ENCODE data around the gene HOXC9.

HOXC9 gene

DNA sequence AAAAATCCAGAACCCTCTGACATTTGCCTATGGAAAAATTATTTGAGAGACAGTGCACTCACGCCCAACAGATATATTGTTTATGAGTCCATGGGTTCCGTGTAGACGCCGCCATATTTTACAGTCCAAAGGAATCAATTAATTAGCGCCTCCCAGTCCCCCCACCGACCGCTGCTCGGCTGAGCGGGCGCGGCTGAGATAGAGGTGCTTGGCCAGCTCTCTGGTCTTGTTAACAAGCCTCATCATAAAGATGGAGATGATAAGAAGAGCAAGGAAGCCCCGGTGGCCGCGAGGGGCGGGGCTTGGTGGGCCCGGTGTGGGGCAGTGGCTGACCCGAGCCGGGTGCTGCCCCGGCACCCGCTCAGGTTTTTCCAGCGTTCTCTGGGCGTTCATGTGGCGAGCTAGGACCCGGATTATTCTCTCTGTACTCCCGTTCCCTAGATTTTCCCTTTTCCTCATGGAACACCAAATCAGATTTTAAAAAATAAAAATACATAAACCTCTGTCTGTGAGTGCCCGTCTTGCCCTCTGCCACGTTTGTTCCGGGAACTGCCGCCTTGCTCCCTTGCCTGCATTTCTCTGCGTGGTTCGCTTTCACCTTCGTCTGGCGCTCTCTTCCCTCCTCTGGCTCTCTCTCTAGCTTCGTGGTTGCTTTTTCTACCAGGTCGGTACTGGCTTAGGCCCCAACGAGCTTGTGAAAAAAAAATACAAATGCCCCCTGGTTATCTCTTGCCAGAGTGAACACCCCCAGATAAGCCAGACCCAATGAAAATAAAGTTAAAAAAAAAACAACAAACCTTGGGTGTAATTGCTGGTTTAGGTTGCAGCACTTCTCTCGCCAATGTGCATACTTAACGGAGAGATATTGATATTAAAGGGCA is 36.3 kb upstream of the HOXC9 start:
- no peak for FAIRE-seq

GRCh38 chr12:53964315-53964713 is 35.6 kb upstream of the HOXC9 start:
- FAIRE-seq, result no peak

GRCh38 chr12:53965281-53966084 is 34.5 kb upstream of the HOXC9 start:
- no peak for FAIRE-seq

DNA sequence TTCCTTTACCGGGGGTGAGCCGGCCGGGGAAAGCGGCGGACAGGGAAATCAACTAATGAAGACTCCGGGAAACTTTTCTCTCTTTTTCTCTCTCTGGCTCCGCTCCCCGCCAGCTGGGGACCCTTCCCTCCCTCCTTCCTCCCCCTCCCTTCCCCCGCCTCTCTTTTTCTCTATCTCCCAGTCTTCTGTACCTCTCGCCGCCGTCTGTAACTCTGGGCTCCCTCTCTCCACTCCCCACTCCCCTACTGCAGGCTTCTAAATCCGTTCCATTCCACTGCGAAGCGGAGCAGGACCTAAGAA is 33.9 kb upstream of the HOXC9 start:
- FAIRE-seq, result no peak

GRCh38 chr12:53966385-53967133 is 33.4 kb upstream of the HOXC9 start:
- FAIRE-seq, result no peak

DNA sequence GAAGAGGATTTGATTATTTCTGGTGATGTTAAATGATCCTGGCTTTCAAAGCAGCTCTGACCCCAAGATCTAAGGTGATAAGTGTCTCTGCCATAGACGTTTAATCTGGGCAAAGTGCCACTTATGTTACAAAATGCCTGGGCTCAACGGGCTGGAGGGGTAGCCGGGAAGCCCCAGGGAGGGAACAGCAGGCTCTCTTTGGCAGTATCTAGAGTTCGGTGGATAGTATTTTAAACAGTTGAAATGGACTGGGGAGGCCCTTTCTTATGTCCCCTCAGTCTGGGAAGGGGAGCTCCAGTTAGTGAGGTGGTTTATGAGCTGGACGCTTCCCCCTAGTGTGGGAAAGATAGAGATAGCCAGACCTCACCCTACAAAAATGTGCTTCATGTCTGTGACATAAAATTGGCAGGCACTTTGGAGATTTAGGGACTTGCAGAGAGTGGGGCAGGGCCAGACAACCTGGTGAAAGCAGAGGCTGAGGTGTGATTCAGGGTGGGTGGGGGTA is 32.5 kb upstream of the HOXC9 start:
- FAIRE-seq, result no peak

GRCh38 chr12:53968214-53969127 is 31.5 kb upstream of the HOXC9 start:
- FAIRE-seq, result no peak

- FAIRE-seq, result no peak
These were observed 30.2 kb upstream of the HOXC9 start for GRCh38 chr12:53969588-53970259.

DNA sequence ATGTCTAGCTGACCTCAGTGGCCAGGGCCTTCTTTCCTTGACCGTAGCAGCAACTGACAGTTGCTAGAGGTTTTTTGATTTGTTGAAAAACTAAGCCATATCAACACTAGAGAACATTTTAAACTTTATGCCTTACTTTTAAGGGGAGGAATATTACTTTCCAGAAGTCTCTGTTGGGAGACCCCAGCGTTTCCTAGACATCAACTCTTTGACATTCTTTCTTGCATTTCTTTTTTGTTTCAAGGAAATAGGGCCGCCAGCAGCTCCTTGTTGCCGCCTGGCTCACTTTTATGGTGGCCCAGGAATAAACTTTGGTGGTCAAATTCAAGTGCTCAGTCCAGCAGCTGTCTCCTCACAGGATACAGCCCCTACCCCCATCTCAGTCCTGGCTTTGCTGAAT is 29.5 kb upstream of the HOXC9 start:
- FAIRE-seq, result no peak

GRCh38 chr12:53971129-53971528 is 28.8 kb upstream of the HOXC9 start:
- no peak for FAIRE-seq

DNA sequence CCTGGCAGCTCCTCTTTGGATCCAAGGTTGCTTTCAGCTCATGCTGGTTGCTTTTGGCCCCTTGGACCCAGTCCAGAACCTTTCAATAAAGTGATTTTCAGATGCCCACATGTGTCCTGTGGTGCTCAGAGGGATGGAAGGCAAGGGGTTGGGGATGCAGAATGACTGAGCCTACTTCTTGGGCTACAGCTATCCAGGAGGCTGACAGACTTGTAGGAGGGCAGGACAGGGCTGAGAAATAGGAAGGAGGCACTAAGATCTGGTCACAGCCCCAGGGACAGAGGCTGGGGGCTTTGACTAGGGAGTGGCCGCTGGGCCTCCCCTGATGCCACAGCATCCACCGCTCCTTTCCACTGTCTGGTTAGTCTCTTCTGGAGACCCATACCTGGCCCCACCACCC is 28.3 kb upstream of the HOXC9 start:
- no peak for FAIRE-seq

GRCh38 chr12:53972152-53972702 is 27.7 kb upstream of the HOXC9 start:
- no peak for FAIRE-seq

GRCh38 chr12:53972722-53973235 is 27.2 kb upstream of the HOXC9 start, which contains the start of gene HOXC11:
Gene HOXC11 (plus strand): TSS chr12:53973126. CDS start chr12:53973242, 116 bp downstream.
- no peak for FAIRE-seq

DNA sequence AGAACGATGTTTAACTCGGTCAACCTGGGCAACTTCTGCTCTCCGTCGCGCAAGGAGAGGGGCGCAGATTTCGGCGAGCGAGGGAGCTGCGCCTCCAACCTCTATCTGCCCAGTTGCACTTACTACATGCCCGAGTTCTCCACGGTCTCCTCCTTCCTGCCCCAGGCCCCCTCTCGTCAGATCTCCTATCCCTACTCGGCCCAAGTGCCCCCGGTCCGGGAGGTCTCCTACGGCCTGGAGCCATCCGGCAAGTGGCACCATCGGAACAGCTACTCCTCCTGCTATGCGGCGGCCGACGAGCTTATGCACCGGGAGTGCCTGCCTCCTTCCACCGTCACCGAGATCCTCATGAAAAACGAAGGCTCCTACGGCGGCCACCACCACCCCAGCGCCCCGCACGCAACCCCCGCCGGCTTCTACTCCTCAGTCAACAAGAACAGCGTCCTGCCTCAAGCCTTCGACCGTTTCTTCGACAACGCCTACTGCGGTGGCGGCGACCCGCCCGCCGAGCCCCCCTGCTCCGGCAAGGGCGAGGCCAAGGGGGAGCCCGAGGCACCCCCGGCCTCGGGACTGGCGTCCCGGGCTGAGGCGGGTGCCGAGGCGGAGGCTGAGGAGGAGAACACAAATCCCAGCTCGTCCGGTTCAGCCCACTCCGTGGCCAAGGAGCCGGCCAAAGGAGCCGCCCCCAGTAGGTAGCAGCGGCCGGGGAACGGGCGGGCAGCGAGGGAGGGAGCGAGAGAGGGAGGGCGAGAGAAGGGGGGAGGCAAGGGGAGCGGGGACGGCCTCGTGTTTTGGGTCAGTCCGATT is 26.5 kb upstream of the HOXC9 start:
- FAIRE-seq, result no peak

DNA sequence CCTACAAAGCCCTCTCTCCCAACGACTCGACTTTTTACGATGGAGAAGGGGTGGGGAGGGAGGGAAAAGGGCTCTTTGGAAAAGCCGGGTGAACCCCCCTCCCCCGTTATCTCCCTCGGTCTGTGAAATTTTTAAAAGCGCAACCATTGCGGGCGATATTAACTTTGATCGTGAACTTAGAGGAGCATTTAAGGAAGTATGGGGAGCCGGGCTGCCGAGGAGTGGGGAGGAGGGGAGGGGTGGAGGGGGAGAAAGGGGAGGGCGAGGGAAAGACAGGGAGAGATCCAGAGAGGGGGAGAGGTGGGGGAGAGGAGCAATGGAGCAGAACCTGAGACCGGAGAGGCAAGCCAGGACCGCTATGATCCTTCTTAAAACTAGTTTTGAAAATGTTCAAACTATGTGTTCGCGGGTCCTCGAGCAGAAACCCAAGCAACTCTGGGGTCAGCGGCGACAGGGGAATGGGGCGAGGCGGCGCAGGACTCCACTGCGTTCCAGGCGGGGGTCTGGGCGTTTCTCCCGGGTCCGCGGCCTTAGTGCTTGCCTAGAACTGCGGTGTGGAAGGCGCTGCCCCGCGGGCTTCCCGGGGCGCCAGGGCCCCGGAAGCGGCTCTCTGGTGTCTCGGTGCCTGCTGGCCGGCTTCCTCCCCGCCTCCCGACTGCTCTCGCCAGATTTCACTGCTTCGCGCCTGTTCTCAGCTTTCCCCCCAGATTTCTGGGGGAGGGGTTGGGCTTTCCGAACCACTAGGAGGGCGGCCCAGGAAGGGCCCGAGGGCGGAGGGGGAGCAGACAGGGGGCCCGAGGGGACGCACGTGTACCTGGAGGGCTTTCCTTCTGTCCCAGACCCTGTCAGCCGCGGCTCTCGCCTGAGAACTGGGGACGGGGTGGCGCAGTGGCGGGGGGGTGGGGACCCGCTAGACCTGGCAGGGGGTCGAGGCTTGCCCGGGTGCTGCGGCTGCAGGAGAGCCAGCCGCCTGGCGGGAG is 25.6 kb upstream of the HOXC9 start, which contains the start of gene HOTAIR:
HOTAIR (minus strand) TSS at position 871 of the 980 bp plus-strand sequence.
- no peak for FAIRE-seq

DNA sequence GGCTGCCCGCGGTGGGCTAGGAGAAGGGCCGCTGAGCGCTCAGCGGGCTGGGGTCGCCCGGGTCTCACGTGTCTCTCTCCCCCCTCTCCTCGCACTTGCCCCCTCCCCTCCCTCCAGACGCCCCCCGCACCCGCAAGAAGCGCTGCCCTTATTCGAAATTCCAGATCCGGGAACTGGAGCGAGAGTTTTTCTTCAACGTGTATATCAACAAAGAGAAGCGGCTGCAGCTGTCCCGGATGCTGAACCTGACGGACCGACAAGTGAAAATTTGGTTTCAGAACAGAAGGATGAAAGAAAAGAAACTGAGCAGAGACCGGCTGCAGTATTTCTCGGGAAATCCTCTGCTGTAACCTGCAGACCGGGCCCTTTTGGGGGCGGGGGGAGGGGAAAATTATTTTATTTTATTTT is 24.9 kb upstream of the HOXC9 start:
- no peak for FAIRE-seq

GRCh38 chr12:53975479-53976152 is 24.3 kb upstream of the HOXC9 start:
- FAIRE-seq, result no peak

Measured in colon (tissue), 2 donors.